IPS-18a (cell line): ENCODE measurements around the gene SPTAN1.
"Not testable (repeated sequence)": the region's sequence is repeated elsewhere in the genome, so short reads cannot be mapped to it uniquely, and the experiment has no call there.

Source experiments
- H3K27ac ChIP-seq: one replicate; pipeline ENCODE4 v1.5.1; 2013; ENCODE audit warnings: low read length
- H3K27me3 ChIP-seq: one replicate; pipeline ENCODE4 v1.6.1; 2013; ENCODE audit warnings: mild to moderate bottlenecking, low read length; ENCODE audit not compliant: control insufficient read depth, insufficient read depth
- H3K36me3 ChIP-seq: one replicate; pipeline ENCODE4 v1.6.1; 2013; ENCODE audit warnings: low read depth, low read length; ENCODE audit not compliant: control insufficient read depth
- H3K4me1 ChIP-seq: one replicate; pipeline ENCODE4 v1.6.1; 2013; ENCODE audit warnings: low read depth, low read length; ENCODE audit not compliant: control insufficient read depth
- H3K4me3 ChIP-seq: one replicate; pipeline ENCODE4 v1.5.1; 2013; ENCODE audit warnings: low read length
- H3K9ac ChIP-seq: one replicate; pipeline ENCODE4 v1.6.1; 2013; ENCODE audit warnings: mild to moderate bottlenecking, low read length, moderate library complexity
- H3K9me3 ChIP-seq: one replicate; pipeline ENCODE4 v1.6.1; 2013; ENCODE audit warnings: low read depth, low read length; ENCODE audit not compliant: control insufficient read depth

Gene SPTAN1

GRCh38 chr9:128635266-128636023 is 83.1 kb downstream of the SPTAN1 start:
- peaks cover 47% of the 10 kb centered on the region for H3K36me3 ChIP-seq
- H3K27me3 ChIP-seq, result no peaks in the 10 kb centered on the region
- peaks cover 7% of the 10 kb centered on the region for H3K4me1 ChIP-seq
- H3K27ac ChIP-seq, result no peak overlapping the region
- H3K9ac ChIP-seq, result no peak overlapping the region
- no peaks in the 10 kb centered on the region for H3K9me3 ChIP-seq
- no peak overlapping the region for H3K4me3 ChIP-seq

GRCh38 chr9:128636024-128636390 is 83.6 kb downstream of the SPTAN1 start:
- H3K4me3 ChIP-seq, result no peak overlapping the region

DNA sequence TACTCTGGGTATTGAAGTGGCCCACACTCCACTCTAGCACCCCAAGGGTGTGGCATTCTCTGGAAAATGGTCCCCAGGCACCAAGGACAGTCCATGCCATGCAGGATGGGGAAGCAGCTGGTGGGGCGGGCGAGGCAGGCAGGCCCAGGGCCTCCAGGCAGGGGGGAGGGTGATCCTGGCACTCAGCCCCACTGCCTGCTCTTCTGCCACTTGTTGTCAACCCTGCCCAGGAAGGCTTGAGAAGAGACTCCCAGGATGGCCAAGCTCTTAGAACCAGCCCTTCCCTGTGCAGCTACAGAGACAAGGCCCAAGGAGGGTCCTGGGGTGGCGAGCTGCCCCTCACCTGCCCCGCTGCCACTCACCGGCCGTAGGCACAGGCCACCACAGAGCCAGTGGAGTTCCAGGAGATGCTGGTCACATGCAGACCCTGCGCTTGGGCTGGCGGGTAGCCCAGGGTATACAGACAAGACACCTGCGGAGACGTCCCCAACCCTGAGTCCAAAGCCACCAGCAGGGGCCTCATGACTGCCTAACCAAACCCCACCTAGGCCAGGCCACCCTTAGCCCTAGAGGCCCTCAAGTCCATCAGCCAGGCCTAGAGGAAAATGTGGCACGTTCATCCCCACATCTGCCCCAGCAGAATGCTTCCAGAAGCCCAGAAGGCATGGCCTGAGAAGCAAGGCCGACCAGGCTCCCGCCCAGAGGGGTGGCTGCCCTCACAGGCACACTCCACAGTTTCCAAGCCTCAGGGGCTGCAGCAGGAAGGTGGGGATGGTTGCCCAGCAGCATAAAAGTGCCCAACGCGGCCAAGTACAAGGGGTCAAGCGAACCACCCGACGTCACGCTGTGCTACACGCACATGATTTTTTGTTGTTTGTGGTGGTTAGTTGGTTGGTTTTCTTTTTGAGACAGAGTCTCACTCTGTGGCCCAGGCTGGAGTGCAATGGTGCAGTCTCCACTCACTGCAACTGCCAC is 84.5 kb downstream of the SPTAN1 start:
- no peak overlapping the region for H3K9ac ChIP-seq
- H3K4me1 ChIP-seq, result peaks cover 7% of the 10 kb centered on the region
- no peaks in the 10 kb centered on the region for H3K27me3 ChIP-seq
- no peak overlapping the region for H3K27ac ChIP-seq
- no peak overlapping the region for H3K4me3 ChIP-seq
- H3K9me3 ChIP-seq, result no peaks in the 10 kb centered on the region
- H3K36me3 ChIP-seq, result peaks cover 43% of the 10 kb centered on the region

More at GRCh38 chr9:128636024-128636390, 83.6 kb downstream of the SPTAN1 start:
- Histone ChIP-seq H3K9ac (no peak overlapping the region), H3K27me3 (no peaks in the 10 kb centered on the region), H3K4me1 (peaks cover 7% of the 10 kb centered on the region), H3K9me3 (no peaks in the 10 kb centered on the region), H3K27ac (no peak overlapping the region), H3K36me3 (peaks cover 49% of the 10 kb centered on the region)

DNA sequence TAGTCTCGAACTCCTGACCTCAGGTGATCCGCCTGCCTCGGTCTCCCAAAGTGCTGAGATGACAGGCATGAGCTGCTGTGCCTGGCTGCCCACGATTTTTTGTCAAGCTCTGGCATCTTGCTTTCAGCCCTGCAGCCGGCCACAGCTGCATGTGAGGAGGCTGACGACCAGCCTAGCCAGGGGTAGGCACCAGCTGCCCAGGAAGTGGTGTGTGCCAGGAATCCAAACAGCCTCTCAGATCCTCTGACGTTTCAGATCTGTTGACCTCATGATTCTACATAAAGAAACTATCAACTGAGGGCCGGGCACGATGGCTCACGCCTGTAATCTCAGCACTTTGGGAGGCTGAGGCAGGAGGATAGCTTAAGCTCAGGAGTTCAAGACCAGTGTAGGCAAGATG is 85.3 kb downstream of the SPTAN1 start:
- Histone ChIP-seq H3K27me3 (no peaks in the 10 kb centered on the region), H3K4me3 (no peak overlapping the region), H3K9ac (no peak overlapping the region), H3K9me3 (no peaks in the 10 kb centered on the region), H3K4me1 (peaks cover 7% of the 10 kb centered on the region), H3K36me3 (peaks cover 35% of the 10 kb centered on the region), H3K27ac (no peak overlapping the region)

GRCh38 chr9:128638580-128638979 is 86.2 kb downstream of the SPTAN1 start:
- H3K27ac ChIP-seq, result no peak overlapping the region
- peaks cover 7% of the 10 kb centered on the region for H3K4me1 ChIP-seq
- H3K36me3 ChIP-seq, result peaks cover 25% of the 10 kb centered on the region
- H3K9ac ChIP-seq, result no peak overlapping the region
- no peak overlapping the region for H3K4me3 ChIP-seq
- no peaks in the 10 kb centered on the region for H3K9me3 ChIP-seq
- no peaks in the 10 kb centered on the region for H3K27me3 ChIP-seq

DNA sequence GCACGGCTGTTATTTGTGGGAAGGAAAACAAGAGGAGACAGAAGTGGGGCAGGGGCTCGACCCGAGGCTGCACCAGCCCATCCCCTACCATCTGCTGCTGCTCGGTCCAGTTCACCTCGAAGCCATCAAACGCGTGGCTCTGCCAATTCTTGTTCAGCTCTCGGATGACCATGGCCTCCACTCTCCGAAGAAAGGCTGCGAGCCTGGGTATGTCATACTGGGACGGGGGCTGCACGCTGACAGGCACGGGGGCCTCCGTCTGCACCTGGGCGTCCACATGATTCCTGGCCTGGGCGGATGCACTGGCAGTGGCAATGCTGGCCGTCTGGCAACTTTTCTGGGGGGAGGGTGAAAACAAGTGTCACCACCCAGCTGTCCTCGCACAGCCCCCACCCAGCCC is 88.2 kb downstream of the SPTAN1 start:
- Histone ChIP-seq H3K4me1 (peaks cover 4% of the 10 kb centered on the region), H3K36me3 (peaks cover 20% of the 10 kb centered on the region), H3K9ac (no peak overlapping the region), H3K27ac (no peak overlapping the region), H3K4me3 (no peak overlapping the region), H3K9me3 (no peaks in the 10 kb centered on the region), H3K27me3 (no peaks in the 10 kb centered on the region)

- H3K9ac ChIP-seq, result no peak overlapping the region
- peaks cover 16% of the 10 kb centered on the region for H3K36me3 ChIP-seq
- H3K4me1 ChIP-seq, result no peaks in the 10 kb centered on the region
- no peak overlapping the region for H3K27ac ChIP-seq
- H3K27me3 ChIP-seq, result no peaks in the 10 kb centered on the region
- H3K9me3 ChIP-seq, result no peaks in the 10 kb centered on the region
- no peak overlapping the region for H3K4me3 ChIP-seq
Observed at GRCh38 chr9:128642675-128643245, 90.4 kb downstream of the SPTAN1 start.

GRCh38 chr9:128643519-128644300 is 91.3 kb downstream of the SPTAN1 start:
- peaks cover 10% of the 10 kb centered on the region for H3K36me3 ChIP-seq
- no peaks in the 10 kb centered on the region for H3K4me1 ChIP-seq
- H3K9ac ChIP-seq, result no peak overlapping the region
- H3K27ac ChIP-seq, result no peak overlapping the region
- H3K27me3 ChIP-seq, result no peaks in the 10 kb centered on the region
- no peaks in the 10 kb centered on the region for H3K9me3 ChIP-seq
- H3K4me3 ChIP-seq, result no peak overlapping the region

DNA sequence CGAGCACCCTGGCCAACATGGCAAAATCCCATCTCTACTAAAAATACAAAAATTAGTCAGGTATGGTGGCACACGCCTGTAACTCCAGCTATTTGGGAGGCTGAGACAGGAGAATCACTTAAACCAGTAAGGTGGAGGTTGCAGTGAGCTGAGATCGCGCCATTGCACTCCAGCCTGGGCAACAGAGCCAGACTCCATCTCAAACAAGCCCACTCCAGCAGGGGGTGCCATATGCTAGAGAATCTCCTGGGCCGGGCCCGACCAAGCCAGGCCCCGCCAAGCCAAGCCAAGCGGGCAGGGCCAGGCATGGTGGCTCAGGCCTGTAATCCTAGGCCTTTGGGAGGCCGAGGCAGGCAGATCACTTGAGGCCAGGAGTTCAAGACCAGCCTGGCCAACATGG is 95.8 kb downstream of the SPTAN1 start:
- not testable (repeated sequence) for H3K9ac ChIP-seq, H3K36me3 ChIP-seq, H3K9me3 ChIP-seq, H3K27me3 ChIP-seq, H3K27ac ChIP-seq, H3K4me3 ChIP-seq, H3K4me1 ChIP-seq

DNA sequence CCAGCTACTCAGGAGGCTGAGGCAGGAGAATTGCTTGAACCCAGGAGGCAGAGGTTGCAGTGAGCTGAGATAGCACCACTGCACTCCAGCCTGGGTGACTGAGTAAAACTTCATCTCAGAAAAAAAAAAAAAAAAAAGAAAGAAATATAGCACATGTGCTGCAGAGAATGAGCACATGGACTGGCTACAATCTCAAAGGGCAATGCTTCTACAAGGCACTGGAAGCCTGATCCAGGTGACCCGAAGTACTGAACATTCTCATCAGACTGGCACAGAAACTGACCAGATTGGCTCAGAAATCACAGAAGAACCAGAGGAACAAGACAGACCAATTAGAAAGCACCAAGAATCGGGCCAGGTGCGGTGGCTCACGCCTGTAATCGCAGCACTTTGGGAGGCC is 99.4 kb downstream of the SPTAN1 start:
- Histone ChIP-seq H3K4me1 (no peaks in the 10 kb centered on the region), H3K36me3 (no peaks in the 10 kb centered on the region), H3K9ac (no peak overlapping the region), H3K27ac (no peak overlapping the region), H3K4me3 (no peak overlapping the region), H3K27me3 (no peaks in the 10 kb centered on the region), H3K9me3 (no peaks in the 10 kb centered on the region)

GRCh38 chr9:128653908-128654307 is 101.5 kb downstream of the SPTAN1 start:
- no peak overlapping the region for H3K9ac ChIP-seq
- no peaks in the 10 kb centered on the region for H3K4me1 ChIP-seq
- no peaks in the 10 kb centered on the region for H3K36me3 ChIP-seq
- H3K9me3 ChIP-seq, result no peaks in the 10 kb centered on the region
- H3K27me3 ChIP-seq, result no peaks in the 10 kb centered on the region
- no peak overlapping the region for H3K4me3 ChIP-seq
- no peak overlapping the region for H3K27ac ChIP-seq
